ENCODE data around the gene PHACTR3. TPM values are rescaled to one million over a fixed set of nuclear protein-coding genes. Genes with fewer than 3 reads are reported as not detected.

The PHACTR3 gene
- total and polyA plus RNA-seq, 2 experiments from 2014 or later: 0.45 to 0.61 TPM

DNA sequence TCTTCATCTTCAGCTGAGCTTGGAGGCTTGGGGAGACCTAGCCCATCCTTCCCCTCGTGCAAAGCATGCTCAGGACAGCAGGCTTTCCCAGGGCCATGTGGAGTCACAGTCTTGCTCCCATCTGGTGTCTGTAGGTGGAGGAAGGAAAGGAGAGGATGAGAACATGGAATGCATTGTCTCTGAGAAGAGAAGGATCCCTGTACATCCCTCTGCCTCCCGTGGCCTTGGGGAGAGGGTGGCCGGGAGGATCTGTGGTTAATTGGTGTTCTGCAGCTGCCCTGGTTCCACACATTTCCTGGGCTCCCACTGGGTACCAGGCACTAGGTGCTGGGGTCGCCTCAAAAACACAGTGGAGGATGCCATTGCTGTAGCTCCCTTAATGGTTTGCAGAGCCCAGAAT lies 134.5 kb downstream of the PHACTR3 start:
- TF ChIP-seq, protein P1, sequence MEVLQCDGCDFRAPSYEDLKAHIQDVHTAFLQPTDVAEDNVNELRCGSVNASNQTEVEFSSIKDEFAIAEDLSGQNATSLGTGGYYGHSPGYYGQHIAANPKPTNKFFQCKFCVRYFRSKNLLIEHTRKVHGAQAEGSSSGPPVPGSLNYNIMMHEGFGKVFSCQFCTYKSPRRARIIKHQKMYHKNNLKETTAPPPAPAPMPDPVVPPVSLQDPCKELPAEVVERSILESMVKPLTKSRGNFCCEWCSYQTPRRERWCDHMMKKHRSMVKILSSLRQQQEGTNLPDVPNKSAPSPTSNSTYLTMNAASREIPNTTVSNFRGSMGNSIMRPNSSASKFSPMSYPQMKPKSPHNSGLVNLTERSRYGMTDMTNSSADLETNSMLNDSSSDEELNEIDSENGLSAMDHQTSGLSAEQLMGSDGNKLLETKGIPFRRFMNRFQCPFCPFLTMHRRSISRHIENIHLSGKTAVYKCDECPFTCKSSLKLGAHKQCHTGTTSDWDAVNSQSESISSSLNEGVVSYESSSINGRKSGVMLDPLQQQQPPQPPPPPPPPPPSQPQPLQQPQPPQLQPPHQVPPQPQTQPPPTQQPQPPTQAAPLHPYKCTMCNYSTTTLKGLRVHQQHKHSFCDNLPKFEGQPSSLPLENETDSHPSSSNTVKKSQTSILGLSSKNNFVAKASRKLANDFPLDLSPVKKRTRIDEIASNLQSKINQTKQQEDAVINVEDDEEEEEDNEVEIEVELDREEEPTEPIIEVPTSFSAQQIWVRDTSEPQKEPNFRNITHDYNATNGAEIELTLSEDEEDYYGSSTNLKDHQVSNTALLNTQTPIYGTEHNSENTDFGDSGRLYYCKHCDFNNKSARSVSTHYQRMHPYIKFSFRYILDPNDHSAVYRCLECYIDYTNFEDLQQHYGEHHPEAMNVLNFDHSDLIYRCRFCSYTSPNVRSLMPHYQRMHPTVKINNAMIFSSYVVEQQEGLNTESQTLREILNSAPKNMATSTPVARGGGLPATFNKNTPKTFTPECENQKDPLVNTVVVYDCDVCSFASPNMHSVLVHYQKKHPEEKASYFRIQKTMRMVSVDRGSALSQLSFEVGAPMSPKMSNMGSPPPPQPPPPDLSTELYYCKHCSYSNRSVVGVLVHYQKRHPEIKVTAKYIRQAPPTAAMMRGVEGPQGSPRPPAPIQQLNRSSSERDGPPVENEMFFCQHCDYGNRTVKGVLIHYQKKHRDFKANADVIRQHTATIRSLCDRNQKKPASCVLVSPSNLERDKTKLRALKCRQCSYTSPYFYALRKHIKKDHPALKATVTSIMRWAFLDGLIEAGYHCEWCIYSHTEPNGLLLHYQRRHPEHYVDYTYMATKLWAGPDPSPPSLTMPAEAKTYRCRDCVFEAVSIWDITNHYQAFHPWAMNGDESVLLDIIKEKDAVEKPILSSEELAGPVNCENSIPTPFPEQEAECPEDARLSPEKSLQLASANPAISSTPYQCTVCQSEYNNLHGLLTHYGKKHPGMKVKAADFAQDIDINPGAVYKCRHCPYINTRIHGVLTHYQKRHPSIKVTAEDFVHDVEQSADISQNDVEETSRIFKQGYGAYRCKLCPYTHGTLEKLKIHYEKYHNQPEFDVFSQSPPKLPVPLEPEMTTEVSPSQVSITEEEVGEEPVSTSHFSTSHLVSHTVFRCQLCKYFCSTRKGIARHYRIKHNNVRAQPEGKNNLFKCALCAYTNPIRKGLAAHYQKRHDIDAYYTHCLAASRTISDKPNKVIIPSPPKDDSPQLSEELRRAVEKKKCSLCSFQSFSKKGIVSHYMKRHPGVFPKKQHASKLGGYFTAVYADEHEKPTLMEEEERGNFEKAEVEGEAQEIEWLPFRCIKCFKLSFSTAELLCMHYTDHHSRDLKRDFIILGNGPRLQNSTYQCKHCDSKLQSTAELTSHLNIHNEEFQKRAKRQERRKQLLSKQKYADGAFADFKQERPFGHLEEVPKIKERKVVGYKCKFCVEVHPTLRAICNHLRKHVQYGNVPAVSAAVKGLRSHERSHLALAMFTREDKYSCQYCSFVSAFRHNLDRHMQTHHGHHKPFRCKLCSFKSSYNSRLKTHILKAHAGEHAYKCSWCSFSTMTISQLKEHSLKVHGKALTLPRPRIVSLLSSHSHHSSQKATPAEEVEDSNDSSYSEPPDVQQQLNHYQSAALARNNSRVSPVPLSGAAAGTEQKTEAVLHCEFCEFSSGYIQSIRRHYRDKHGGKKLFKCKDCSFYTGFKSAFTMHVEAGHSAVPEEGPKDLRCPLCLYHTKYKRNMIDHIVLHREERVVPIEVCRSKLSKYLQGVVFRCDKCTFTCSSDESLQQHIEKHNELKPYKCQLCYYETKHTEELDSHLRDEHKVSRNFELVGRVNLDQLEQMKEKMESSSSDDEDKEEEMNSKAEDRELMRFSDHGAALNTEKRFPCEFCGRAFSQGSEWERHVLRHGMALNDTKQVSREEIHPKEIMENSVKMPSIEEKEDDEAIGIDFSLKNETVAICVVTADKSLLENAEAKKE (CRISPR knock-in tag; IDR thresholded peaks at IDR 0.05): no peak
- TF ChIP-seq NANOG (IDR thresholded peaks at IDR 0.05; ENCODE audit: borderline replicate concordance) (no peak), POLR2AphosphoS5 (IDR thresholded peaks at IDR 0.05; ENCODE audit: low read depth) (no peak), STAT1 (IDR thresholded peaks at IDR 0.05; ENCODE audit: unreplicated experiment) (no peak), JUNB (IDR thresholded peaks at IDR 0.05; ENCODE audit: unreplicated experiment) (no peak), CTCF (conservative IDR thresholded peaks at IDR 0.05; ENCODE audit: low read depth in 2 of 2) (no peak), EZH2phosphoT487 (IDR thresholded peaks at IDR 0.05; ENCODE audit: unreplicated experiment) (no peak), ZNF114 (CRISPR knock-in tag; IDR thresholded peaks at IDR 0.05) (no peak), CREB1 (CRISPR knock-in tag; IDR thresholded peaks at IDR 0.05; ENCODE audit: low read depth) (no peak), ZNF331 (CRISPR knock-in tag; IDR thresholded peaks at IDR 0.05; ENCODE audit: low read depth) (no peak), EZH2 (IDR thresholded peaks at IDR 0.05; ENCODE audit: low read depth, unreplicated experiment) (no peak)
- TF ChIP-seq, protein P2, sequence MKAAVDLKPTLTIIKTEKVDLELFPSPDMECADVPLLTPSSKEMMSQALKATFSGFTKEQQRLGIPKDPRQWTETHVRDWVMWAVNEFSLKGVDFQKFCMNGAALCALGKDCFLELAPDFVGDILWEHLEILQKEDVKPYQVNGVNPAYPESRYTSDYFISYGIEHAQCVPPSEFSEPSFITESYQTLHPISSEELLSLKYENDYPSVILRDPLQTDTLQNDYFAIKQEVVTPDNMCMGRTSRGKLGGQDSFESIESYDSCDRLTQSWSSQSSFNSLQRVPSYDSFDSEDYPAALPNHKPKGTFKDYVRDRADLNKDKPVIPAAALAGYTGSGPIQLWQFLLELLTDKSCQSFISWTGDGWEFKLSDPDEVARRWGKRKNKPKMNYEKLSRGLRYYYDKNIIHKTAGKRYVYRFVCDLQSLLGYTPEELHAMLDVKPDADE (IDR thresholded peaks at IDR 0.05): no peak
- TF ChIP-seq, protein P3, sequence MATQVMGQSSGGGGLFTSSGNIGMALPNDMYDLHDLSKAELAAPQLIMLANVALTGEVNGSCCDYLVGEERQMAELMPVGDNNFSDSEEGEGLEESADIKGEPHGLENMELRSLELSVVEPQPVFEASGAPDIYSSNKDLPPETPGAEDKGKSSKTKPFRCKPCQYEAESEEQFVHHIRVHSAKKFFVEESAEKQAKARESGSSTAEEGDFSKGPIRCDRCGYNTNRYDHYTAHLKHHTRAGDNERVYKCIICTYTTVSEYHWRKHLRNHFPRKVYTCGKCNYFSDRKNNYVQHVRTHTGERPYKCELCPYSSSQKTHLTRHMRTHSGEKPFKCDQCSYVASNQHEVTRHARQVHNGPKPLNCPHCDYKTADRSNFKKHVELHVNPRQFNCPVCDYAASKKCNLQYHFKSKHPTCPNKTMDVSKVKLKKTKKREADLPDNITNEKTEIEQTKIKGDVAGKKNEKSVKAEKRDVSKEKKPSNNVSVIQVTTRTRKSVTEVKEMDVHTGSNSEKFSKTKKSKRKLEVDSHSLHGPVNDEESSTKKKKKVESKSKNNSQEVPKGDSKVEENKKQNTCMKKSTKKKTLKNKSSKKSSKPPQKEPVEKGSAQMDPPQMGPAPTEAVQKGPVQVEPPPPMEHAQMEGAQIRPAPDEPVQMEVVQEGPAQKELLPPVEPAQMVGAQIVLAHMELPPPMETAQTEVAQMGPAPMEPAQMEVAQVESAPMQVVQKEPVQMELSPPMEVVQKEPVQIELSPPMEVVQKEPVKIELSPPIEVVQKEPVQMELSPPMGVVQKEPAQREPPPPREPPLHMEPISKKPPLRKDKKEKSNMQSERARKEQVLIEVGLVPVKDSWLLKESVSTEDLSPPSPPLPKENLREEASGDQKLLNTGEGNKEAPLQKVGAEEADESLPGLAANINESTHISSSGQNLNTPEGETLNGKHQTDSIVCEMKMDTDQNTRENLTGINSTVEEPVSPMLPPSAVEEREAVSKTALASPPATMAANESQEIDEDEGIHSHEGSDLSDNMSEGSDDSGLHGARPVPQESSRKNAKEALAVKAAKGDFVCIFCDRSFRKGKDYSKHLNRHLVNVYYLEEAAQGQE (IDR thresholded peaks at IDR 0.05; ENCODE audit: unreplicated experiment): no peak
- H3K27ac Mint-ChIP-seq: no peak overlapping the region
- no peak overlapping the region for H2AFZ ChIP-seq

More for the DNA sequence above, 134.5 kb downstream of the PHACTR3 start:
- Histone ChIP-seq H3K36me3 (ENCODE audit: insufficient read depth) (no peaks in the 10 kb centered on the region), H3K27ac (ENCODE audit: low read depth) (no peak overlapping the region), H3K79me2 (replicated peaks; ENCODE audit: insufficient read depth) (no peaks in the 10 kb centered on the region), H3K4me1 (ENCODE audit: insufficient read depth) (no peaks in the 10 kb centered on the region), H3K27me3 (ENCODE audit: insufficient read depth) (no peaks in the 10 kb centered on the region; the same call in 1 of the 2 replicates), H3K4me2 (no peak overlapping the region), H4K20me1 (replicated peaks; ENCODE audit: insufficient read depth) (no peaks in the 10 kb centered on the region), H3K9me2 (ENCODE audit: insufficient read depth) (no peaks in the 10 kb centered on the region), H3F3A (replicated peaks; ENCODE audit: low read depth) (no peaks in the 10 kb centered on the region), H3K4me3 (no peak overlapping the region)
- ATAC-seq (no peak), DNase-seq (ENCODE audit: low spot score) (no peak)
- H3K36me3 Mint-ChIP-seq (ENCODE audit: low read depth): no peaks in the 10 kb centered on the region; the same call in 2 of the 3 replicates
- H3K27me3 Mint-ChIP-seq (ENCODE audit: insufficient read depth, low read depth, poor library complexity): peaks cover 14% of the 10 kb centered on the region
- H3K4me1 Mint-ChIP-seq: no peaks in the 10 kb centered on the region
- no peak overlapping the region for H3K4me3 Mint-ChIP-seq
- no peaks in the 10 kb centered on the region; the same call in 2 of the 3 replicates for H3K9me3 Mint-ChIP-seq
